Natural killer cell (primary cell): Measurements from ENCODE around the gene DSP. TPM values are rescaled to one million over a fixed set of nuclear protein-coding genes. Genes with fewer than 3 reads are reported as not detected.

ENCODE experiments used
- ATAC-seq, 3 donors: fragments of 150-1000 bp in 2 of 3; fragments of 200-7000 bp in 1 of 3; cut with Tn5 transposase; 1 replicate in 1 of 3; 2 replicates in 2 of 3; pipeline ENCODE4 v1.10.0; 2021; ENCODE audit warnings: mild to moderate bottlenecking in 2 of 3, moderate library complexity in 2 of 3
- DNase-seq, 2 donors: peaks; one replicate each; pipeline versions ENCODE4 v3.0.0 to v3.0.0-alpha.2; 2013 to 2021; ENCODE audit warnings: mixed read lengths in 1 of 2
- H3K27ac ChIP-seq: one replicate; pipeline ENCODE4 v1.5.1; 2013; ENCODE audit warnings: mild to moderate bottlenecking, low read length
- H3K27me3 ChIP-seq: one replicate; pipeline ENCODE4 v1.6.1; 2013; ENCODE audit warnings: low read length; ENCODE audit not compliant: control insufficient read depth, insufficient read depth
- H3K36me3 ChIP-seq: one replicate; pipeline ENCODE4 v1.6.1; 2013; ENCODE audit warnings: low read length; ENCODE audit not compliant: control insufficient read depth, insufficient read depth
- H3K4me1 ChIP-seq: one replicate; pipeline ENCODE4 v1.6.1; 2013; ENCODE audit warnings: low read length; ENCODE audit not compliant: control insufficient read depth, insufficient read depth
- H3K4me3 ChIP-seq: one replicate; pipeline ENCODE4 v1.5.1; 2013; ENCODE audit warnings: low read length
- H3K9me3 ChIP-seq: one replicate; pipeline ENCODE4 v1.6.1; 2013; ENCODE audit warnings: low read length; ENCODE audit not compliant: control insufficient read depth, insufficient read depth
- H3K27ac Mint-ChIP-seq, 2 donors: one replicate each; pipeline ENCODE4 v1.8.0; 2022; ENCODE audit warnings: mild to moderate bottlenecking in 2 of 2, mixed read lengths in 2 of 2, moderate library complexity in 1 of 2
- H3K27me3 Mint-ChIP-seq, 2 donors: one replicate each; pipeline ENCODE4 v1.8.0; 2022; ENCODE audit warnings: low read depth in 2 of 2, mixed read lengths in 2 of 2
- H3K36me3 Mint-ChIP-seq: one replicate; pipeline ENCODE4 v1.8.0; 2022; ENCODE audit warnings: mixed read lengths
- H3K4me1 Mint-ChIP-seq, 2 donors: one replicate each; pipeline ENCODE4 v1.8.0; 2022; ENCODE audit warnings: mixed read lengths in 2 of 2
- H3K4me3 Mint-ChIP-seq: one replicate; pipeline ENCODE4 v1.8.0; 2022; ENCODE audit warnings: mild to moderate bottlenecking, moderate library complexity, mixed read lengths
- H3K9me3 Mint-ChIP-seq, 2 donors: one replicate each; pipeline ENCODE4 v1.8.0; 2022; ENCODE audit warnings: mixed read lengths in 2 of 2
- WGBS: methylation state at CpG from one replicate; pipeline ENCODE4 v1.1.7; 2013; ENCODE audit warnings: missing lambda C conversion rate; ENCODE audit not compliant: insufficient coverage; 5-methylcytosine and 5-hydroxymethylcytosine counted together
- intact Hi-C: fragments of 100-400 bp; cut with micrococcal nuclease; formaldehyde crosslinking; loops from one replicate; pipeline ENCODE4 v1.14.2; 2022
- total RNA-seq, 4 donors: library from RNA; stranded (reverse); fragments of 120-200 nt in 1 of 4; gene quantifications; one replicate each; pipeline versions ENCODE4 v1.2.3 to v1.2.4, GENCODE V29; 2013 to 2022
- TF ChIP-seq, protein P1 (sequence below): fragments of 200-600 bp; IDR thresholded peaks from one replicate; pipeline ENCODE4 v1.8.0; 2022; ENCODE audit warnings: antibody characterized with exemption

DSP gene
- total RNA-seq, 3 donors from 2014 or later (not counting 1 experiment from before 2014, with no cell fraction given) = 0.05 to 0.26 TPM; not detected in 1

DNA sequence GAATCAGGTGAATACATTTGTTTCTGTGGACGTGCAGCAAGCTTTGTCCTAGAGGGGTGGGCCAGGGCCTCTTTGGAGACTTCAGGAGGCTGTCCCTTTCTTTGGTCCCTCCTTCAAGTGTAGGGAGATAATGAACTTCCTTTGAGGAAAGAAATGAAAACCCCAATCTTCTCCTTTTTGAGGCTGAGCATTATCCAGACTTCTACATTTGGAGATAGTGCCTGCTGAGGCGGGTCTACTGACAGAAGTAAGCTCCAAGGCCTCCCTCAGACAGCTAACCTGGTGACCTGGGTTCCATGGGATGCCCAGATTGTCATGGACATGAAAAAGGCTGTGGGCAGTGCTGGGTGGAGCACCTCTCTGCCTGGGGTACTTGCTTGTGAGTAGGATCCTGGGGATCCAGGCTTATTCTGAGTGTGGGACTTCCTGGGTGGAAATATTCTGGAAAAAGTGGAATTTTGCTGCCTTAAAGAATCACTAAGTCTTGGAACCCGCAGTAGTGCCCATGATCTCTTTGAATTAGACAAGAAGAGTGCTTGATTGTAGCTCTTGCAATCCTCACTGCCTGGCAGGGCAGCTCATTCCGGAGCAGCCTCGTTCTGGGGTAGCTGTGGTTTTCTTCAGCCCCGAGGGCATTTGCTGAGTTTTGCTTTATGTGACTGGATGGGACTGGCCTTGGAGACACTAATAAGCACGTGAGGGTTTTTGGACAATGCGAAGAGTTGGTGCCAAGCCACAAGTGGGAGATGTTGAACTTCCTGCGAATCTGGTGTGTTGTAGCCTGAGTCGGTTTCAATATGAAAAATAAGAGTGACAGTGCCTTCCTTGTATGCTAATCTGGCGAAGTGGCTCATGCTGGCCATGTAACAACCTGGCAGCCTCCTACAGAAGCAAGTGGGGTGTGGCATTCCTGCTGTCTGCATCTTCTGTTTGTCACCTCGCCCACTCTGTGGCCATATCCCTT is 76.6 kb downstream of the DSP start:
- Mint-ChIP-seq H3K4me3 (no peak overlapping the region), H3K27me3 (no peaks in the 10 kb centered on the region), H3K4me1 (peaks cover 17 to 19% of the 10 kb centered on the region in 2 donors), H3K27ac (peak overlapping the region in 1 of 2 donors; percentile 9), H3K9me3 (no peaks in the 10 kb centered on the region), H3K36me3 (no peaks in the 10 kb centered on the region)
- peaks cover 2% of the 10 kb centered on the region for H3K27me3 ChIP-seq
- H3K27ac ChIP-seq = no peak overlapping the region
- H3K36me3 ChIP-seq = peaks cover 2% of the 10 kb centered on the region
- 22% methylated on average over 12 of the region's 12 CpGs for WGBS
- H3K4me3 ChIP-seq = no peak overlapping the region
- H3K4me1 ChIP-seq = peaks cover 6% of the 10 kb centered on the region
- ATAC-seq = peak; percentile 24 to 56 (median 52)
- intact Hi-C loops = no loop called here
- H3K9me3 ChIP-seq = no peaks in the 10 kb centered on the region
- TF ChIP-seq, protein P1, sequence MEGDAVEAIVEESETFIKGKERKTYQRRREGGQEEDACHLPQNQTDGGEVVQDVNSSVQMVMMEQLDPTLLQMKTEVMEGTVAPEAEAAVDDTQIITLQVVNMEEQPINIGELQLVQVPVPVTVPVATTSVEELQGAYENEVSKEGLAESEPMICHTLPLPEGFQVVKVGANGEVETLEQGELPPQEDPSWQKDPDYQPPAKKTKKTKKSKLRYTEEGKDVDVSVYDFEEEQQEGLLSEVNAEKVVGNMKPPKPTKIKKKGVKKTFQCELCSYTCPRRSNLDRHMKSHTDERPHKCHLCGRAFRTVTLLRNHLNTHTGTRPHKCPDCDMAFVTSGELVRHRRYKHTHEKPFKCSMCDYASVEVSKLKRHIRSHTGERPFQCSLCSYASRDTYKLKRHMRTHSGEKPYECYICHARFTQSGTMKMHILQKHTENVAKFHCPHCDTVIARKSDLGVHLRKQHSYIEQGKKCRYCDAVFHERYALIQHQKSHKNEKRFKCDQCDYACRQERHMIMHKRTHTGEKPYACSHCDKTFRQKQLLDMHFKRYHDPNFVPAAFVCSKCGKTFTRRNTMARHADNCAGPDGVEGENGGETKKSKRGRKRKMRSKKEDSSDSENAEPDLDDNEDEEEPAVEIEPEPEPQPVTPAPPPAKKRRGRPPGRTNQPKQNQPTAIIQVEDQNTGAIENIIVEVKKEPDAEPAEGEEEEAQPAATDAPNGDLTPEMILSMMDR = no peak
- peak in 1 of 2 donors; percentile 9 for DNase-seq

DNA sequence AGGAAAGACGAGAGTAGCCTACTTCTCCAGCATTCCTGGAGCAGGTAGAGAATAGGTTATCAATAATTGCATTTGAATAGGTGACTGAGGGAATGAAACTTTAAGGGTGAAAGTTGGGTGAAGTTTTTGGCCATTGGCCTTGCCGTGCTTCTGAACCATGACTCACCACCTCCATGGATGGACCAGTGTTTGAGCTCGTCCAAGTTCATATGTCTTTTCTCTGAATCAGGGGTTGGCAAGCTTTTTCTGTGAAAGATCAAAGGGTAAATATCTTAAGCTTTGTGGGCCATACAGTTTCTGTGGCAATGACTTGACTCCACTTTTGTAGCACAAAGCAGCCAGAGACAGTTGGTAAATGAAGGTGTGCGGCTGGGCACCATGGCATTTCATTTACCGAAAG is 80.3 kb downstream of the DSP start:
- WGBS = 95% methylated on average over 5 of the region's 5 CpGs
- Mint-ChIP-seq H3K27me3 (peaks cover 0 to 5% of the 10 kb centered on the region in 2 donors), H3K36me3 (no peaks in the 10 kb centered on the region), H3K4me3 (no peak overlapping the region), H3K27ac (no peak overlapping the region), H3K9me3 (no peaks in the 10 kb centered on the region), H3K4me1 (peaks cover 11 to 12% of the 10 kb centered on the region in 2 donors)
- H3K4me1 ChIP-seq = peaks cover 6% of the 10 kb centered on the region
- ATAC-seq (no peak), DNase-seq (no peak)
- H3K9me3 ChIP-seq = no peaks in the 10 kb centered on the region
- intact Hi-C loops = no loop called here
- no peaks in the 10 kb centered on the region for H3K36me3 ChIP-seq
- H3K27me3 ChIP-seq = peaks cover 2% of the 10 kb centered on the region
- no peak overlapping the region for H3K27ac ChIP-seq
- TF ChIP-seq, protein P1 = no peak
- no peak overlapping the region for H3K4me3 ChIP-seq

DNA sequence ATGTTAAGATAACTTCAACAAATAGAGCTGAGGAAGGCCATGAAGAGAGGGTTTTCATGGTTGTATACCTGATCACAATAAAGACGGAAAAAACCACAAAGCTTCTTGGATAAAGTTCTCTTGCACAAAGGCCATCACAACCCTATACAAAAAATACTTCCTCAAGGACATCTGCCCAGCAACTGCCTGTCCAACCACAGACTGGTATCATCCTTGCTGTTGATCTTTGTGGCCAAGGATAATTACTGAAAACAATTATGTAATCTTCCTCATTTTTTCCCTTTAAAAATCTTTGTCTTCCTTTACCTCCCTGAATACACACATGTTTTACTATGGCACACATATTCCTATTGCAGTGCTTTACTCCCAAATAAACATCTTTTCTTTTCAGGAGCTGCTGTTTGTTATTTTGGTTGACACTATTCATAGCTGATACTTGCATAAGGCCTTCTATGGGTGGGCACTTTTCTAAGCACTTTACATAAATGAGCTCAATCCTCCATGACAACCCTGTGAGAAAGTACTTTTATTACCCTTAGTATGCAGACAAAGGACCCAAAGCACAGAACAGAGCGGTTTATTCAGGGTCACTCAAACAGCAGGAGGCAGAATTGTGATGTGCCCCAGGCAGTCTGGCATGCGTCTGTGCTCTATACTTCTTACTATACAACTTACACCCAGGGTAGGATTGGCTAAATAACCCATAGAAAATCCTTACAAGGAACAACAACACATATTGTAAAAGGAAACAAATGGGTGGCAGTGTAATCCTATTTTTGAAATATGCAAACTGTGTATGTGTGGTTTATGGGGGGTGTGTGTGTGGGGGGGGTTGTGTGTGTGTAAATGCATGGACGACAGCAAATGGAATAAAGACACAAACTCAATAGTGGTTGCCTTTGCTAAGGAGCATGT is 83.6 kb downstream of the DSP start:
- Histone ChIP-seq H3K4me1 (no peaks in the 10 kb centered on the region), H3K27ac (no peak overlapping the region), H3K4me3 (no peak overlapping the region), H3K9me3 (no peaks in the 10 kb centered on the region), H3K27me3 (no peaks in the 10 kb centered on the region), H3K36me3 (no peaks in the 10 kb centered on the region)
- ATAC-seq = no peak
- no peak for DNase-seq
- no peaks in the 10 kb centered on the region for H3K36me3 Mint-ChIP-seq
- TF ChIP-seq, protein P1 = no peak
- no peak overlapping the region for H3K4me3 Mint-ChIP-seq
- WGBS = 88% methylated on average over 4 of the region's 4 CpGs
- no peaks in the 10 kb centered on the region for H3K4me1 Mint-ChIP-seq
- H3K27me3 Mint-ChIP-seq = peaks cover 0 to 7% of the 10 kb centered on the region in 2 donors
- no peak overlapping the region for H3K27ac Mint-ChIP-seq
- intact Hi-C loops = no loop called here
- H3K9me3 Mint-ChIP-seq = no peaks in the 10 kb centered on the region
